ENCODE data around the gene AMER3.

The AMER3 gene

GRCh38 chr2:130754811-130755210 is 529 bp upstream of the AMER3 start:
- ChIA-PET CTCF (no interaction called here), POLR2A (no interaction called here)
- Histone ChIP-seq H3K9me3 (ENCODE audit: control extremely low read depth in 1 of 5, control insufficient read depth in 4 of 5, insufficient read depth in 2 of 5, low read depth in 1 of 5, low read length in 4 of 5) (no peaks in the 10 kb centered on the region), H3K36me3 (ENCODE audit: control insufficient read depth in 4 of 4, insufficient read depth in 4 of 4, low read length in 3 of 4) (no peaks in the 10 kb centered on the region), H3K4me3 (ENCODE audit: control insufficient read depth in 1 of 7, extremely low read depth in 1 of 7, insufficient read depth in 4 of 7, low read depth in 2 of 7, low read length in 6 of 7) (no peak overlapping the region), H3K27ac (ENCODE audit: insufficient read depth in 1 of 2, low read depth in 1 of 2, low read length in 2 of 2, poor library complexity in 1 of 2, severe bottlenecking in 2 of 2) (no peak overlapping the region), H3K4me1 (ENCODE audit: control extremely low read depth in 1 of 4, control insufficient read depth in 4 of 4, insufficient read depth in 4 of 4, low read length in 3 of 4) (peaks cover 0 to 9% (median 5%) of the 10 kb centered on the region in 4 experiments), H3K27me3 (replicated peaks in 2 of 5; ENCODE audit: control insufficient read depth in 4 of 5, insufficient read depth in 5 of 5, low read length in 4 of 5) (peaks cover 3 to 61% (median 13%) of the 10 kb centered on the region in 5 experiments)
- no peak for DNase-seq
- 40% methylated on average over 7 of the region's 8 CpGs for WGBS (ENCODE audit: insufficient coverage)

- H3K27ac ChIP-seq (ENCODE audit: insufficient read depth in 1 of 2, low read depth in 1 of 2, low read length in 2 of 2, poor library complexity in 1 of 2, severe bottlenecking in 2 of 2) = no peak overlapping the region
- H3K36me3 ChIP-seq (ENCODE audit: control insufficient read depth in 4 of 4, insufficient read depth in 4 of 4, low read length in 3 of 4) = no peaks in the 10 kb centered on the region
- peak; percentile 15 to 67 (median 66) for DNase-seq
- ChIA-PET CTCF (interaction anchor here (0.6 kb wide), 1 partner anchor 29 kb away, joined by 3 read pairs; no protein-coding TSS in a partner anchor), POLR2A (no interaction called here)
- WGBS (ENCODE audit: insufficient coverage) = 2% methylated on average over 48 of the region's 80 CpGs
- H3K4me1 ChIP-seq (ENCODE audit: control extremely low read depth in 1 of 4, control insufficient read depth in 4 of 4, insufficient read depth in 4 of 4, low read length in 3 of 4) = peaks cover 0 to 9% (median 5%) of the 10 kb centered on the region in 4 experiments
- peak overlapping the region in 4 of 7 experiments; percentile 13 to 50 (median 24) for H3K4me3 ChIP-seq (ENCODE audit: control insufficient read depth in 1 of 7, extremely low read depth in 1 of 7, insufficient read depth in 4 of 7, low read depth in 2 of 7, low read length in 6 of 7)
- H3K9me3 ChIP-seq (ENCODE audit: control extremely low read depth in 1 of 5, control insufficient read depth in 4 of 5, insufficient read depth in 2 of 5, low read depth in 1 of 5, low read length in 4 of 5) = no peaks in the 10 kb centered on the region
- peaks cover 3 to 74% (median 16%) of the 10 kb centered on the region in 5 experiments for H3K27me3 ChIP-seq (replicated peaks in 2 of 5; ENCODE audit: control insufficient read depth in 4 of 5, insufficient read depth in 5 of 5, low read length in 4 of 5)
These were observed 923 bp downstream of the AMER3 start for GRCh38 chr2:130756053-130756873.

GRCh38 chr2:130756874-130757668 is 1.7 kb downstream of the AMER3 start:
- no peaks in the 10 kb centered on the region for H3K36me3 ChIP-seq (ENCODE audit: control insufficient read depth in 4 of 4, insufficient read depth in 4 of 4, low read length in 3 of 4)
- H3K4me3 ChIP-seq (ENCODE audit: control insufficient read depth in 1 of 7, extremely low read depth in 1 of 7, insufficient read depth in 4 of 7, low read depth in 2 of 7, low read length in 6 of 7) = no peak overlapping the region
- H3K27ac ChIP-seq (ENCODE audit: insufficient read depth in 1 of 2, low read depth in 1 of 2, low read length in 2 of 2, poor library complexity in 1 of 2, severe bottlenecking in 2 of 2) = no peak overlapping the region
- 49% methylated on average over 13 of the region's 16 CpGs for WGBS (ENCODE audit: insufficient coverage)
- POLR2A ChIA-PET = no interaction called here
- no peak for DNase-seq
- H3K4me1 ChIP-seq (ENCODE audit: control extremely low read depth in 1 of 4, control insufficient read depth in 4 of 4, insufficient read depth in 4 of 4, low read length in 3 of 4) = peaks cover 0 to 9% (median 5%) of the 10 kb centered on the region in 4 experiments
- H3K9me3 ChIP-seq (ENCODE audit: control extremely low read depth in 1 of 5, control insufficient read depth in 4 of 5, insufficient read depth in 2 of 5, low read depth in 1 of 5, low read length in 4 of 5) = no peaks in the 10 kb centered on the region
- CTCF ChIA-PET = interaction anchor here (0.6 kb wide), 1 partner anchor 30 kb away, joined by 3 read pairs; no protein-coding TSS in a partner anchor
- H3K27me3 ChIP-seq (replicated peaks in 2 of 5; ENCODE audit: control insufficient read depth in 4 of 5, insufficient read depth in 5 of 5, low read length in 4 of 5) = peaks cover 3 to 77% (median 16%) of the 10 kb centered on the region in 5 experiments

GRCh38 chr2:130759906-130760753 is 4.8 kb downstream of the AMER3 start:
- Histone ChIP-seq H3K4me1 (ENCODE audit: control extremely low read depth in 1 of 4, control insufficient read depth in 4 of 4, insufficient read depth in 4 of 4, low read length in 3 of 4) (peaks cover 0 to 9% (median 5%) of the 10 kb centered on the region in 4 experiments), H3K27ac (ENCODE audit: insufficient read depth in 1 of 2, low read depth in 1 of 2, low read length in 2 of 2, poor library complexity in 1 of 2, severe bottlenecking in 2 of 2) (no peak overlapping the region), H3K4me3 (ENCODE audit: control insufficient read depth in 1 of 7, extremely low read depth in 1 of 7, insufficient read depth in 4 of 7, low read depth in 2 of 7, low read length in 6 of 7) (no peak overlapping the region), H3K27me3 (replicated peaks in 2 of 5; ENCODE audit: control insufficient read depth in 4 of 5, insufficient read depth in 5 of 5, low read length in 4 of 5) (peaks cover 0 to 54% (median 11%) of the 10 kb centered on the region in 5 experiments), H3K36me3 (ENCODE audit: control insufficient read depth in 4 of 4, insufficient read depth in 4 of 4, low read length in 3 of 4) (no peaks in the 10 kb centered on the region), H3K9me3 (ENCODE audit: control extremely low read depth in 1 of 5, control insufficient read depth in 4 of 5, insufficient read depth in 2 of 5, low read depth in 1 of 5, low read length in 4 of 5) (no peaks in the 10 kb centered on the region)
- no peak for DNase-seq
- ChIA-PET CTCF (interaction anchor here (1.2 kb wide), 1 partner anchor 32 kb away, joined by 5 read pairs; no protein-coding TSS in a partner anchor), POLR2A (no interaction called here)
- WGBS (ENCODE audit: insufficient coverage) = 68% methylated on average over 7 of the region's 10 CpGs

GRCh38 chr2:130760754-130761751 is 5.7 kb downstream of the AMER3 start:
- 86% methylated on average over 13 of the region's 14 CpGs for WGBS (ENCODE audit: insufficient coverage)
- Histone ChIP-seq H3K27me3 (replicated peaks in 2 of 5; ENCODE audit: control insufficient read depth in 4 of 5, insufficient read depth in 5 of 5, low read length in 4 of 5) (peaks cover 0 to 45% (median 8%) of the 10 kb centered on the region in 5 experiments), H3K9me3 (ENCODE audit: control extremely low read depth in 1 of 5, control insufficient read depth in 4 of 5, insufficient read depth in 2 of 5, low read depth in 1 of 5, low read length in 4 of 5) (no peaks in the 10 kb centered on the region), H3K27ac (ENCODE audit: insufficient read depth in 1 of 2, low read depth in 1 of 2, low read length in 2 of 2, poor library complexity in 1 of 2, severe bottlenecking in 2 of 2) (no peak overlapping the region), H3K36me3 (ENCODE audit: control insufficient read depth in 4 of 4, insufficient read depth in 4 of 4, low read length in 3 of 4) (no peaks in the 10 kb centered on the region), H3K4me3 (ENCODE audit: control insufficient read depth in 1 of 7, extremely low read depth in 1 of 7, insufficient read depth in 4 of 7, low read depth in 2 of 7, low read length in 6 of 7) (no peak overlapping the region), H3K4me1 (ENCODE audit: control extremely low read depth in 1 of 4, control insufficient read depth in 4 of 4, insufficient read depth in 4 of 4, low read length in 3 of 4) (peaks cover 0 to 5% (median 2%) of the 10 kb centered on the region in 4 experiments)
- CTCF ChIA-PET = interaction anchor here (1.2 kb wide), 2 partner anchors 33 to 37 kb away, joined by 3 to 5 read pairs; no protein-coding TSS in a partner anchor
- POLR2A ChIA-PET = no interaction called here
- no peak for DNase-seq

Data from common myeloid progenitor, CD34-positive (primary cell).